GDM1 (cell line): ENCODE data around the gene OSBPL9.
"Not testable (repeated sequence)": the region's sequence is repeated elsewhere in the genome, so short reads cannot be mapped to it uniquely, and the experiment has no call there.

ENCODE experiments used
- DNase-seq: peaks from one replicate; lab custom pipeline; 2025; lab: John Stamatoyannopoulos, UW

The OSBPL9 gene

DNA sequence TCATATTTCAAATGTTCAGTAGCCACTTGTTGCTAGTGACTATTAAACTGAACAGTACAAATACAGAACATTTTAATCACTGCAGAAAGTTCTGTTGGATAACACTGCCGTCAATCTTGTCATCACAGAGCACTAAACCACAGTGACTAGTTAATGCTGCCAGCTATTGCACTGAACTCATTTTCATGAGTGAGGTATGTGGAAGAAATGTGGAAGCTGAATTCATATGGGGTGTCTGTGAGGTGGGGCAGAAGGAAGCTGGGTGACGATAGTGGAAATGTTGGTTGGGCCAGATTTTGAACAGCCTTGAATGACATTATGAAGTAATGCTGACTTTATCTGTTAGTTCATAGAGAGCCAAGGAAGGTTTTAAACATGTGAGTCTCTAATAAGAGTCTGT, 49.6 kb downstream of the OSBPL9 start:
- no peak for DNase-seq

DNA sequence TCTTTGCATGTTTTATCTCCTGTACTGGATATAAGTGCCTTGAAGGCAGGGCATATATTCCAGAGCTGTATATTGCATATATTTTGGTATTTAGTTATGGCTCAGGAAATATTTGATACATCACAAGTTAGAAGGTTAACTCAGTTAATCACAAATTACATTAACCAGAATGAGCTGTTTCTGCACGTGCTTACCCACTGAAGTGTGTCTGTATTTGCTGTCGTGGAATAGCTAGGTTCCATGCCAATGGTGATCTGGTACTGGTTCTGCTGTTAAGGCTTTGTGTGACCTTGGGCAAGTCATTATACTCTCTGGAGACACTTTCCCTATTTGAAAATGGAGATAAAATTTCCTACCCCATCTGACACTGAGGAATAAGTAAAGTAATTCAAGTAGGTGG, 50.7 kb downstream of the OSBPL9 start:
- DNase-seq, result no peak

DNA sequence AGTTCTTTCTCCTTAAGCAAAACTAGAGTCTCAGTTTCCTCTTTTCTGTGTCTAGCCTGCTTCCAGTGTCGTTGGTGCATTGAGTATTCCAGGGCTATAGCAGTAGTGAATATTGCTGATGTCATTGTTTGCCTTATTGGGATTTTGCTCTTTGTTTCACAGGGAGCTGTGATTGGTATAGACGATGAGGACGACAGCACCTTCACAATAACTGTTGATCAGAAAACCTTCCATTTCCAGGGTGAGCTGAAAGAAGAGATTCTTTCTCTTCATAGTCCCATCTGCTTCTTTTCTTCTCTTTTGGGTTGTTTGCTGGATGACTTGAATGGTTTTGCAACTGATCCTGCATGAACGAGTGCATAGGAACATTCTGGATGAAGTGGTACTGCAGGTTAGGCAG, 52.4 kb downstream of the OSBPL9 start:
- DNase-seq, result no peak

DNA sequence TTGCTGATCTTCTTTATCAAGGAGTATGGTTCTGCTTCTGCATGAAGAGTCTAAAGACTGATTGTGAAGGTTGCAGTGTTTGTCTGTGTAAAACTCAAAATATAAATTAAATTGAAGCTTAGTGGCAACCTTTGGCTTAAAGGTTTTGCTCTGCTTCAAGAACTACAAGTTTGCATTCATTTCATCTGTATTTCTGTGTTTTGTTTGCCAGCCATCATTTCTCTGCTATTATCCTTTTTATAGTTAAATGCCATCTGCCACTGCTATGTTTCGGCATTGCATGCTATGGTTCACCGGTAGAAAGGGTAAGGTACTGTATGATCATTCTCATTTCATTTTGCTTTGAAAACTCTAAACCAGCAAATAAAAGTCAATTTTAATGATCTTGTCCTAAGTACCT, 52.9 kb downstream of the OSBPL9 start:
- no peak for DNase-seq

DNA sequence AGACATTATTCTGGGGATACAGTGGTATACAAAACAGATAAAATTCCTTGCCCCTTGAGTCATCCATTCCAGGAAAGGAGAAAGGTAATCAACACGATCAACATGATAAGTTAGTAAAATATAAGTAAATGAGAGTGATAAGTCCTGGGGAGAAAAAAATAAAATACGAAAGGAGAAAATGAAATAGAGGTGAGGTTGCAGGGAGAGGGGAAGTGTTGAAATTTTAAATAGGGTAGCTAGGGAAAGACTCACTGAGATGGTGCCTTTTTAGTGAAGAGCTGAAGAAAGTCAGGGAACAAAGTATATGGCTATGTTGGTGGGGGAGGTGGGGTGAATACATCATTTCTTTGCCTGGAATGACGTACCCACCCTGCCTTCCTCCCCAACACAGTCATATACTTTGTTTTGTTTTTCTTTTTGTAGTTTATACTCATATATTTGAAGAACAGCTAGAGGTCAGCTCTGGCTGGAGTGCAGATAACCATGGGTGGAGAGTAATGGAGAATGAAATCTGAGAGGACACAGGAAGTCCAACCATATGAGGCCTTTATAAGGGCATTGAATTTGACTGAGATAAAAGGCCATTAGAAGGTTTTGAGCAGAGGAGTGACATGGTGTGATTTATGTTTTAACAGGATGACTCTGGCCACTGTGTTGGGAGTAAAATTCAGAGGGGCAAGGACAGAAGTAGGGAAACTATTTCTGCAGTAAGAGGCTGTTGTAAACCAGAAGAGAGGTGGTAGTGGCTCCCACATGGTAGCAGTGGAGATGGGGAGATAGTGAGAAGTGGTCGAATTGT, 54.8 kb downstream of the OSBPL9 start:
- DNase-seq, result no peak

DNA sequence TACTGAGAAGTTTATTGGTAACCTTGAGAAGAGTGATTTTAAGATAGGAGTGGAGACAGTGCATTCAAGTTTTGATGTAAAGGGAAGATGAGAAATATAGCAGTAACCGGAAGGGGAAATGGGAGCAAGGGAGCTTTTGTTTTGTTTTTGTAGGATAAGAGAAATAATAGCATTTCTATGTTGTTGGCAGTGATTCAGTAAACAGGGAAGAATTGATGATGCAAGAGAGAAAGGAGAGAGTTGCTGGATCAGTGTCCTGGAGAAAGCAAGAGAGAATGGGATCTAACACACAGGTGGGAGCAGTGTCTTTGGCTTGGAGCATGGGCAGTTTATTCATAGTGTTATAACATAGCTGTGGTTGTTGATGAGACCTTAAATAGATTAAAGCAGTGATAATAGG, 56.4 kb downstream of the OSBPL9 start:
- no peak for DNase-seq

DNA sequence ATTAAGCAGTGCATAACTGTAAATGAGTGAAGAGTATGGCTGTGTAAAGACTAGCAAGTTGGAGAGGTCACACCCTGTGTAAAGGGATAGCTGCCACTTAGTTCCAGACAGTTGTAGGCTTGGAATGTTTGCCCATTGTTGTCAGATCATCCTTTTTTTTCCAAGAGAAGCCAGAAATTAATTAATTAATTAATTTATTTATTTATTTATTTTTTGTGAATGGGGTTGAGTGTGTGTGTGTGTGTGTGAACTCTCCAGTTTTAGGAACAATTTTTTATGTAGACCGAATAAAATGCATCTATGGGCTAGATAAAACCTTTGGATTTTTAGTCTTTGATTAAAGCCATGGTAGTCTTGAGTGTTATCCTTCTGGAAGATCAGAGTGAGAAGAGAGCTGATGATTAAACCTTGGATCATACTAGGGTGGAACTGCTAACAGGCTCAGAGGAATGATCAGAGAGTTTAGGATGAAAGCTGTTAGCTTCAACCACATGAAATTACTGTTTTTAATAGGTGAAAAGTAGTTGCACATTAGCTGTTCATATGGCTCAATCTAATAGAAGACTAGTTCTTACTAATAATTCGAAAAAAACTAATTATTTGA, 58.4 kb downstream of the OSBPL9 start:
- DNase-seq, result no peak

DNA sequence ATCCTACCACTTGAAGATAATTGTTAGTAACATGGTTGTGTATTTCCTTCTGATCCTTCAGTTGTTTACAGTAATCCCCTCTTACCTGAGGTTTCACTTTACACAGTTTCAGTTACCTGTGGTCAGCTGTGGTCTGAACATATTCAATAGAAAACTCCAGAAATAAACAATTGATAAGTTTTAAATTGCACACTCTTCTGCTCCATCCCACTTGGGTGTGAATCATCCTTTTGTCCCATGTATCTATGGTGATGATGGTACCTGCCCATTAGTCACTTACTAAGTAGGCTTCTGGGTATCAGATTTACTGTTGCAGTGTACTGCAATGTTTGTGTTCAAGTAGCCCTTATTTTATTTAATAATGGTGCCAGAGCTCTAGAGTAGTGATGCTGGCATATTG, 62.5 kb downstream of the OSBPL9 start:
- DNase-seq, result no peak

DNA sequence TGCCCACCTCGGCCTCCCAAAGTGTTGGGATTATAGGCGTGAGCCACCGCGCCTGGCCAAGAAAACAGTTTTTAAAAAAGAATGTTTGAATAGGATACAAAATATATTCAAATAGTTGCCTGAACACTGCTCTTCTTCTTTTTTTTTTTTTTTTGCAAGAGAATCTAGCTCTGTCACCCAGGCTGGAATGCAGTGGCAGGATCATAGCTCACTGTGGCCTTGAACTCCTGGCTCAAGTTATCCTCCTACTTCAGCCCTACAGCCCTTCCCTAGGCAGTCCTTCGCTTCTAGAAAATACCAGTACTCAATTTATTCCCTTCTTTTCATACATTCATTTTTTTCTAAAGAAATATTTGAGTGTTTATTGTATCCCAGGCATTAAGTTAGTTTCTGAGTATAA, 67.9 kb downstream of the OSBPL9 start:
- DNase-seq, result no peak

DNA sequence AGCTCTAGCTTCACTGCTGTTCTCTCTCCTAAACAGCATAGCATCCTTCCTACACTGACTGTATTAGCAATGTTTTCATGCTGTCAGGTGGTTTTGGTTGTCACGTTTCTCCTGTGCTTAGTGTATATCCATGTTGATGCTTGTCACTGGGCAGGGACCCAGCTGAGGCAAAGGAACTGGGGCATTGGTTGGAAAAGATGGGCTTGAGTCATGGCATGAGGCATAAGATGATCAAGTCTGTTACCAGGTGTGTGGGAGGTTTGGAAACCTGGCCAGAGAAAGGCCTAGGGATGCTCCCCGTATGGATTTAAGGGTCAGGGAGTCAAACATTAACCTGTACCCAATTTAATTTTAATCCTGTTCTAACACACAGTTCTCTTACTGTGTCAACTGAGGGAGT, 69.6 kb downstream of the OSBPL9 start:
- DNase-seq, result no peak

DNA sequence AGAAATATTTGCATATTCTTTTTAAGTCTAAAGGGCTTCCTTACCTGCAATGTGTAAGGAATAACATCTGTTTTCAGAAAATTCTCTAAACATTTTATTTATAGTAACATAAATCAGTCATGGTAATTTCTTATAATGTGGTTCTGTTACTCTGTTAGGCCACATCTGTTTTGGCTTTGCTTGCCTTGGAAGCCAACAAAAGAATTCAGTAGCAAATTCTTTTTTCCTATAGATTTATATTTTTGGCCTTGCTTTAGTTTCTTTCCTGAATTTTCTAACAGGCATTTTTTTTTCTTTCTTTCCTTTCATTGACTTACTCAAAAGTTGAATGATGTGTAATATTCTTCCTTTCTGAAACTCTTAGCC, 72.2 kb downstream of the OSBPL9 start:
- no peak for DNase-seq

DNA sequence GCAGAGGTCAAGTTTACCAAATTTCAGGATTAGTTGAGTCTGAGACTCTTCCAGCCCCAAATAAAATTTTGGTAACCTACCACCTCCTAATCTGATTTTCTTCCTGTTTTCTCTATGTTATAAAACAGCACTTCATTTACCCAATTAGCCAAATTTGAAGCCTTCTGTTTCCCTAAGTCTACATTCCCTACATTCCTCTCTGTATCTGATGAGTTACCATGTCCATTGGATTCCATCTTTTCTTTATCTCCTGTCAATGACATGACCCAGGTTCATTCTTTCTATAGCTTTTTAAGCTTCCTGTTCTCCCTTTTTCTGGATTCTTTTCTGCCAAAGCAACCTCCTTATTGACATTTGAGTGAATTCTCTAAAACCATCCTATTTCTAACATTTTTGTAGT, 72.8 kb downstream of the OSBPL9 start:
- DNase-seq, result no peak

DNA sequence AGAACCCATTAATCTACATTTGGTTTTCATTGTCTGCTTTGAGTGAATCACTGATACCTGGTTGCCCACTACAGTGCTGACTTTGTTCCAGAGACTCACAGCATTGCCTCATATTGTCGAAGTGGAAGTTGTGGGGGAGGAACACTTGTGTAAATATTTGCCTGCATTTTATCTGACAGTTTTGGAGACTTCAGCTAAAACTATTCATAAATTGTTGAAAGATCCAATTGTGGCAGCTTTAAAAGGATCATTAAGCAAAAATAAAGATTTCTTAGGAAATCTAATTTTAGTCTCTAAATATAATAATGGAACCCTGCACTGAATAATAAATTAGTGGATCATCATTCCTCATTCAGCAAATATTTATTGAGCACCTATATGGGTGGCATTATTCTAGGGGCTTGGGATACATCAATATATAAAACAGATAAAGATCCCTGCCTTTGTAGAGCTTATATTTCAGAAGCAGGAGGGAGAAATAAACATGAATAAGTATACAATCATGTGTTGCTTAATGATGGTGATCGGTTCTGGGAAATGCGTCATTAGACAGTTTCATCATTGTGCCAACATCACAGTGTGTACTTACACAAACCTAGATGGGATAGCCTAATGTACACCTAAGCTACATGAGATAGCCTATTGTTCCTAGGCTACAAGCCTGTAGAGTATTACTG, 73.5 kb downstream of the OSBPL9 start:
- no peak for DNase-seq

DNA sequence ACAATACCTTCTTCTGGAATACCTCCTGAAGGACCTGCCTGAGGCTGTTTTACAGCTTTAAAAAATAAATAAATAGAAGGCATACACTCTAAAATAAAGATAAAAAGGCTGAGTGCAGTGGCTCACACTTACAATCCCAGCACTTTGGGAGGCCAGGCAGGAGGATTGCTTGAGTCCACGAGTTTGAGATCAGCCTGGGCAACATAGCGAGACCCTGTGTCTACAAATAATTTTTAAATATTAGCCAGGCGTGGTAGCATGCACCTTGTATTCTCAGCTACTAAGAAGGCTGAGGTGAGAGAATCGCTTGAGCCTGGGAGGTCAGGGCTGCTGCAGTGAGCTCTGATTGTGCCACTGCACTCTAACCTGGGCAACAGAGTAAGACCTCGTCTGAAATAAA, 75.0 kb downstream of the OSBPL9 start:
- DNase-seq, result no peak

DNA sequence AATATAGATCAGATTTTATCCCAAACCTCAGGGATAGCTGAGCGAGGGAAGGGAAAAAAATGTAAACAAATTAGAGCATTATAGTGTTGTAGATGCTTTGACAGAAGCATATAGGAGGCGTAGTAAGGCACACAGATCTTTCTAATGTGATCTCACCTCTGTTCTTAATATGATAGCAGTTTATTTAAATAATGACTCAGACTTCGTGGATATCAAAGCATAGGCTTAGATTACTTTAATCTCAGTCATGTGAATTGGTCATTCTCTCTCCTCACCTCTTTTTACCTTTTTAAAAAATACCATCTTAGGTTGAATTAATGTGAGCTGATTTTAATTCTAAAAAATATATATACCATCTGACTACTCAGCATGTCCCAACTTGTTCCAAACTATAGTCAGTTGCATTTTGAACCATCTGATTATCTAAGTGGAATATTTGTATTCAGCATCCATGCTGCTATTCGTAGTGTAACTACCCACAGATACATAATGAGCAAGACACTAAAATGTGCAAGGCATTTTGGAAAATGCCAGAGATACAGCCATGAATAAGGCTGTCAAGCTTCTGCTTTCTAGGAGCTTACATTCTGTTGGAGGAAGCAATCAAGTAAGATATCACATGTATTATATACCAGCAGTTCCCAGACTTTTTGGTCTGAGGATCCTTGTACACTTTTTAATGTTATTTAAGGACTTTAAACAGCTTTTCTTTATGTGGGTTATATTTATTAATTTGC, 76.7 kb downstream of the OSBPL9 start:
- DNase-seq, result no peak

DNA sequence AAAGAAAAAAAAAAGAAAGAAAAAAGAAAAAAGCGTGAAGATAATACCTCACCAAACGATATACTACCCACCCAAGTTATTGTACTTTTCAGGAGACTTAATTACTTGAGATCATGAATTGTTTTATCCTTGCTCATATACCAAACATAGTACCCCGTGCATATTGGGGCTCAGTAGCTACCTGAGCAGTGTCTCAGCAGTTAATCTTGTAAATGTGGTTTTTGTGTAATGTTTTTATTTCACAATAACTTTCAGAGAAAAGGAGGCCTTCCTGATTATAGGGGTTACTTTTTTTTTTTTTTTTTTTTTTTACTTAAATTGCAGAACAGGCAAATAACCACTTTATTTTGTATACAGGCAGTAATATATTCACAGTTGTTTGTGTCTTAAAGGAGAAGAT, 80.3 kb downstream of the OSBPL9 start:
- no peak for DNase-seq

DNA sequence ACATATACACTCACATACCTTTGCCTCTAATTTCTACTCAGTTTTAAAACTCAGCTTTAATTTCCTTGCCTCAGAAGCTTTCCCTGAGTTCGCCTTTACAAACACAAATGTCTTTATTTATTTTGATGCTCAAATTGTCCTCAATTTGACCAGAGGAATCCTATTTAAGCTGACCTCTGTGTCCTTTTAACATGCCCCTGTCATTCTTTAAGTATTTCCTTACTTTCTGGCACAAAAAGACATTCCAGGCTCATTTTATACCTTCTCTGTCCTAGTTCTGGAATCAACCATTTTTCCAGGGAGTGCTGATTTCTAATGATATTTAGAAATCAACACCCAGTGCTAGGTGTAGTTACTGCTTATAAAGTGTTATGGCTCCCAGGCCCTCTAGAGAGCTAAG, 82.5 kb downstream of the OSBPL9 start:
- no peak for DNase-seq

DNA sequence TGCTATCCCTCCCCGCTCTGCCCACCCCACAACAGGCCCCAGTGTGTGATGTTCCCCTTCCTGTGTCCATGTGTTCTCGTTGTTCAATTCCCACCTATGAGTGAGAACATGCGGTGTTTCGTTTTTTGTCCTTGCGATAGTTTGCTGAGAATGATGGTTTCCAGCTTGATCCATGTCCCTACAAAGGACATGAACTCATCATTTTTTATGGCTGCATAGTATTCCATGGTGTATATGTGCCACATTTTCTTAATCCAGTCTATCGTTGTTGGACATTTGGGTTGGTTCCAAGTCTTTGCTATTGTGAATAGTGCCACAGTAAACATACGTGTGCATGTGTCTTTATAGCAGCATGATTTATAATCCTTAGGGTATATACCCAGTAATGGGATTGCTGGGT, 84.9 kb downstream of the OSBPL9 start:
- not testable (repeated sequence) for DNase-seq

DNA sequence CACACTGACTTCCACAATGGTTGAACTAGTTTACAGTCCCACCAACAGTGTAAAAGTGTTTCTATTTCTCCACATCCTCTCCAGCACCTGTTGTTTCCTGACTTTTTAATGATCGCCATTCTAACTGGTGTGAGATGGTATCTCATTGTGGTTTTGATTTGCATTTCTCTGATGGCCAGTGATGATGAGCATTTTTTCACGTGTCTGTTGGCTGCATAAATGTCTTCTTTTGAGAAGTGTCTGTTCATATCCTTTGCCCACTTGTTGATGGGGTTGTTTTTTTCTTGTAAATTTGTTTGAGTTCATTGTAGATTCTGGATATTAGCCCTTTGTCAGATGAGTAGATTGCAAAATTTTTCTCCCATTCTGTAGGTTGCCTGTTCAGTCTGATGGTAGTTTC, 85.3 kb downstream of the OSBPL9 start:
- DNase-seq, result not testable (repeated sequence)

DNA sequence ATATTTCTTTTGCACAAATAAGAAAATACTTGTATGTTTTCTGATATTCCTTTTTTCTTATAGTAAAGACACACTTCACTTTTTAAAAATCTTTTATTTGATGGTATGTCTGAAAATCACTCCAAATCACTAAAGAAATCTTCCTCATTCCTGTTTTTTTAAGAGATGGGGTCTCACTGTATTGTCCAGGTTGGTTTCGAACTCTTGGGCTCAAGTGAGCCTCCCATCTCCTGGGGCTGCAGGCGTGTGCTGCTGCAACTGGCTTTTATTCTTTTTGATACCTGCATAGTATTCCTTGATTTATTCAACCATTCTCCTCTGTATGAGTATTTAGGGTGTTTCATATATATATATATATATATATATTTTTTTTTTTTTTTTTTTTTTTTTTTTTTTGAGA, 88.1 kb downstream of the OSBPL9 start:
- no peak for DNase-seq

DNA sequence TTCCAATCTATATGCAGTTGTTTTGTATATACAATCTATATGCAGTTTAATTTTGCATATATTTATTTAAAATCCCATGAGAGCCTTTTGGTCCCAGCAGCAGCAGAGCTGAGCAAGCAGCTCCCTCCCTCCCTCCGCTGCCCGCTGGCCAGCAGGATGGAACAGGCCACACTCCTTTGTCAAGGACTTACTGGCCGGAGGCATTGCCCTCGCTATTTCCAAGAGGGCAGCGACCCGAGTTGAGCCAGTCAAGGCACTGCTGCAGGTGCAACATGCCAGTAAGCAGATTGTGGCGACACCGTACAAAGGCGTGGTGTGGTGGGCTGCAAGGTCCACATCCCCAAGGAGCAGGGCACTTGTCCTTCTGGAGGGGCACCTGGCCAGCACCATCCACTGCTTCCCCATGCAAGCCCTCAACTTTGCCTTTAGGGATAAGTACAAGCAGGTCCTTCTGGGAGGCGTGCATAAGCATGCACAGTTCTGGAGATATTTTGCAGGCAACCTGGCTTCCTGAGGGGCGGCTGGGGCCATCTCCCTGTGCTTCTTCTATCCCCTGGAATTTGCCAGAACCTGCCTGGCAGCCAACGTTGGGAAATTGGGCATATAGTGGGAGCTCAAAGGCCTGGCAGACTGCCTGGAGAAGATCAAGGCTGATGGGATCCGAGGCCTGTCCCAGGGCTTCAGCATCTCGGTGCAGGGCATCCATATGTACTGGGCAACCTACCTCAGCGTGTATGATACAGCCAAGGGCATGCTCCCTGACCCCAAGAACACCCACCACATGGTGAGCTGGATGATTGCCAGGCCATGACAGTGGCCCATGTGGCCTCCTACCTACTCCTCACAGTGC, 92.2 kb downstream of the OSBPL9 start:
- DNase-seq, result no peak

DNA sequence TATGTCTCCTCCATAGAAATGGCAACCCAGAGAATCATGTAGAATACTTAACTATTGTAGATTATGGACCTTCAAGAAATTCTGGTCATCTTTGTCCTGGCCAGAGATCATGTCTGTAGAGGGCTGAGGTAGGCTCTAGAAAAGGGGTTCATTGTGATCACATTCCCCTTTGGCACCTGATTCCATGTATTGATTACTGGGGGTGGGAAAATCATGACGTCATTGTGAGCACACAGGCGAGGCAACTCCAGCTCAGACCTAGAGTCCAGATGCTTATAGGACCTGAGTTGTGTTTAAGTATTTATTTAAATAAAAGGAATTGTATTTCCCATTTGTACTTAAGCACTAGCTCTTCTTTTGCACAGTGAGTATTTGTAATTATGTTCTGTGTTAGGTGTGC, 93.1 kb downstream of the OSBPL9 start:
- DNase-seq, result no peak
